GM19463 (cell line): ENCODE data around the gene PDE4A.
"Not testable (repeated sequence)": the region's sequence is repeated elsewhere in the genome, so short reads cannot be mapped to it uniquely, and the experiment has no call there.

Experiments
- ATAC-seq: cut with Tn5 transposase; IDR thresholded peaks from one replicate; pipeline ENCODE4 v1.9.1; 2021; ENCODE audit warnings: mild to moderate bottlenecking, moderate library complexity; ENCODE audit not compliant: unreplicated experiment

PDE4A gene

DNA sequence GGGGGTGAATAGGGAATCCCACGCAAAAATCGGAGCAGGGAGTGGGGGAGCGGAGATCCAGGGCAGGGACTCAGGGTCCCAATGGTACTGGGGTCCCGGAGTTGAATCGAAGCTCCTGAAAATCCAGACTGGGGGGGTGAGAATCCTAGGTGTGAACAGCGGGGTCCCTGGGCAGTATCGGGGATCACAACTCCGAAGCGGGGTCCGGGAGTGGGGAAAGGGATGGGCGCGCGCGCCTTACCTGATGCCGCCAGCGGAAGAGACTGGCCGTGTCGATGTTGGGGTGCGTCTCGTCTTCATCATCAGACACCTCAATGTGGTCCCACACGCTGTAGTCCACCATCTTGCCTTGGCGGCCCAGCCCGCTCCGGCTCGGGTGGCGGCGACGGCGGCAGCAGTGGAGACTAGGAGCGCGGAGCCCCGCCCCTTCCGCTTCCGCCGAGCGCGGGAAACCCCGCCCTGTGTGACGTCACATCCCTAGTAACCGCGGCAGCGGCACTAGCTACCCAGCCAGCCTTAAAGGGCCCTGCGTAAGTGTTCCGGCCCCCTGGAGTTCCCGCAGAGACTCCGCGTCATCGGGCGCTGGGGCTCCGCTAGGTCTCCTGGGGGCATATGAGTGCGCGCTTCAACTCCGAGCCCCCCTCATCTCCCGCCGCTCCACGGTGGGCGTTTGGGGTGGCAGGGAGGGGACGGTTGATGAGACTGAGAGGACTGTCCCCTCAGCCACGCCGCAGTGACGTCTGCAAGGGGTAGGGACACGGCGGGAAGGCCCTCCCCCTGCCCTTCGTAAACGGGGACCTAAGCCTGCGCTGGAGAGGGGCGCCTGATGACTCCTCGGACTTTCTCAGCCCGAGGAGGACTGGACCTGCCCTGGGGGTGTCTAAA is 17.0 kb upstream of the PDE4A start, which contains the start of gene CDC37:
Gene CDC37 (minus strand): TSS at position 406 of the 885 bp plus-strand sequence. CDS start 63 bp downstream, at position 343.
- peak; percentile 90 for ATAC-seq

DNA sequence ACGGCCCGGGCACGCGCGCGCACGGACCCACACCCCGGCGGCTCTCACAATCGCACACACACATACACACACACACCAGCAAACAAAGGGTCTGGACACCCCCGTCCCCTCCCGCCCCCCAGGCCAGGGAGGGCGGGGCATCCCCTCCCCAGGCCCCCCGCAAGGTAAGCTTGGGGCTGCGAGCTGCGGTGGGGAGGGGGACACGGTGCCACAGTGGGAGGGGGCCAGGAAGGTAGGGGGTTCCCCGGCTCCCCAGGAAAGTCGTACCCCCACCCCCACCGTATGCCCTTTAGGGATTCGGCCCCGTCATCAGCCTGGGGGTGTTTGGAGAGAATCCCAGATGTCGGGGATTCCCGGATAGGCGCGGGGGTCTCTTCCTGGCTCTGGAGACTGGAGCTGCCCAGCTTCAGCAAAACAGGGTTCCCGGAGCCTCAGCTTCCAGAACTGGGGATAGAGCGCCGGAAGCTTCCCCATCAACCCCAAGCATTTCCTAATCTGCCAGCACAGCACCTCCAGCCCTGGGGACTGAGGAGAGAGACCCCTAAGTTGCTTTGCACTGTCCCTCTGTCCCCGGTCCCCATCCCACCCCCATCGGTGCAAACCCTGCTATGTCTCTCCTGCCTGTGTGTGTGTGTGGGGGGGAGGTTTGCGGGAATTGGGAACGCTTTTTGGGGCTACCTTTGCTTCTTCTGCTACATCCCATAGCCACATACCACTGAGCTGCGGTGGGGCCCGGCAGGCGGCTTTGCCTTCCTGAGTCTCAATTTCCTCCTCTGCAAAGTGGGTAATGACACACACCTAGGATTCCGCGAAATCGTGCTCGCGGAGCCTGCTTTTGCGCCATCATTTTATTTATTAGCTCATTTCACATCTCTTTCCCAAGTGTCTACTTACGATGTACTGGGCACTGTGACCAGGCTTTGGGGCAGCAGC is 15.2 kb upstream of the PDE4A start:
- ATAC-seq = no peak

DNA sequence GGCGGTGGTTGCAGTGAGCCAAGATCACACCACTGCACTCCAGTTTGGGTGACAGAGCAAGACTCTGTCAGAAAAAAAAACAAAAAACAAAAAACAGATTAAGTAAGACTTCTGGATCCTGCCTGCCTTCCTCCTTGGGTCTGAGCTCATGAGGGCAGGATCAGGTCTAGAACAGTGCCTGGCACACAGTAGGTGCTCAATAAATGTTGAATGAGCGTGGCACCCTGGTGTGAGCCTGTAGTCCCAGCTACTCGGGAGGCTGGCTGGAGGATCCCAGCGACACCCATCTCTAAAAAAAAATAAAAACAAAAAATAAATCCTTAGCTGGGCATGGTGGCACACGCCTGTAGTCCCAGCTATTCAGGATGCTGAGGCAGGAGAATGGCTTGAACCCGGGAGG is 14.1 kb upstream of the PDE4A start:
- ATAC-seq = no peak

DNA sequence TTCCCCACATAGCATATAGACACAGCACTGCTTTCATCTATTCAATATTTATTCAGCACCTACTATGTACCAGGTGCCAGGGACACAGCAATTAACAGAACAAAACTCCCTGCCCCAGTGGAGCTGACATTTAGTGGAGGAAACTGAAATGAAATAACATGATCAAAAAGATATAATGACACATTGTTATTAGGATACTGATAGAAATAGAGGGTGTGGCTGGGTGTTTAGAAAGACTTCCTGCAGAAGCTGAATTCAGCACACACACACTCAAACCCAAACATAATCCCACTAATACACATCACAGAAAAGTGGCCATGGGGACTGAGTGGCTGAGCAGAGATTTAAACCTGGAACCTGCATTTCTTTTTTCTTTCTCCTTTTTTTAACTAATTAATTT is 13.2 kb upstream of the PDE4A start:
- no peak for ATAC-seq

DNA sequence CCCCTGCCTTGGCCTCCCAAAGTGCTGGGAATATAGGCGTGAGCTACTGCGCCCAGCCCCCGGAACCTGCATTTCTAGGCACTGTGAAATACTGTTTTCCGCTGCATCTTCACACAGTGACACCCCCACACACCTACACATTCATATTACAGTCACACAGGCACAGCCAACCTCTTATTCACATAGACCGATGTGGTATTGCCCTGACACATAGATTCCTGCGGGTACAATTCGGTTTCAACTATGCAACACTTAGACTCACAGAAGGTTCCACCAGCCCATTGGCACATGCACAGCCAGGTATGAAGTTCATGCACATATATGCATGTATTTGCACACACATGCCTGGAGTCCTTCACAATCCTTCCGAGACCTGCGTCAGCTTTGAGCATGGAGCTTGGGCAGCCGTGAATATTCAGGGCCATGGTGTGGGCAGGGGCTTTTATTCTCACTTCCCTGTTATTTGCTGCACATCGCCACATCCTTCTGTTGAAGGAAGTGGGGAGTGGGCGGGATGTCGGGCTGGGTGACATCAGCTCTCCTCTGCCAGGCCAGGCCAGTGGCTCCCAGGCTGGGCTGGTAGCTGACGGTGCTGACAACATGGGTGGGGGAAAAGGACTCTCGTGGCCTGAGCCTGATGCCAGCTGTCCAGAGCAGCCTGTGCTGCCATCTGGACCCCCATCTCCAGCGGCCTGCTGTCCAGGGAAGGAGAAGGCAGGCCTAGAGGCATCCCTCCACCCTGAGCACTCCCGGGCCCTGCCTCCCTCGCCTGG is 11.6 kb upstream of the PDE4A start:
- ATAC-seq = no peak

DNA sequence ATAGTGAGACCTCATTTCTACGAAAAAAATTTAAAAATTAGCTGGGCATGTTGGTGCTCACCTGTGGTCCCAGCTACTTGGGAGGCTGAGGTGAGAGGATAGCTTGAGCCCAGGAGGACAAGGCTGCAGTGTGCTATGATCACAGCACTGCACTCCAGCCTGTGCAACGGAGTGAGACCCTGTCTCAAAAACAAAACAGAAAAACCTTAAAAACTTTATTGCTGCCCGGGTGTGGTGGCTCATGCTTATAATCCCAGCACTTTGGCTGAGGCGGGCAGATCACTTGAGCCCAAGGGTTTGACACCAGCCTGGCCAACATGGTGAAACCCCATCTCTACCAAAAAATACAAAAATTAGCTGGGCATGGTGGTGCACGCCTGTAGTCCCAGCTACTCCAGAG is 9.1 kb upstream of the PDE4A start:
- ATAC-seq = not testable (repeated sequence)

DNA sequence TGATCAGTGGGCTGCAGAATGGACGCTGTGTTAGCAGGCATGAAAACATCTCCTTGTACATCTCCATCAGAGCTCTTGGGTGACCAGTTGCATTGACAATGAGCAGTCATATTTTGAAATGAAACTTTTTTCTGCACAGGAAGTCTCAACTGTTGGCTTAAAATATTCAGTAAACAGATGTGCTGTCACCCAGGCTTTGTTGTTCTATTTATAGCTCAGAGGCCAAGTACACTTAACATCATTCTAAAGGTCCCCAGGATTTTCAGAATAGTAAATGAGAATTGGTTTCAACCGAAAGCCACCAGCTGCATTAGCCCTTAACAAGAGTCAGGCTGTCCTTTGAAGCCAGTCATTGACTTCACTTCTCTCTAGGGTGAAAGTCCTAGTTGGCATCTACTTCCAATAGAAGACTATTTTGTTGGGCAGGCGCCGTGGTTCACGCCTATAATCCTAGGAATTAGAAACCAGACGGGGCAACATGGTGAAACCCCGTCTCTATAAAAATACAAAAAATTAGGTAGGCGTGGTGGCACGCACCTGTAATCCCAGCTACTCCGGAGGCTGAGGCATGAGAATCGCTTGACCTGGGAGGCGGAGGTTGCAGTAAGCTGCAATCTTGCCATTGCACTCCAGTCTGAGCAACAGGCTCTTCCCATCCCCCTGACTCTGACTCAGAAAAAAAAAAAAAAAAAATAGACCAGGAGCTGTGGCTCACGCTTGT is 7.9 kb upstream of the PDE4A start:
- peak; percentile 57 for ATAC-seq

DNA sequence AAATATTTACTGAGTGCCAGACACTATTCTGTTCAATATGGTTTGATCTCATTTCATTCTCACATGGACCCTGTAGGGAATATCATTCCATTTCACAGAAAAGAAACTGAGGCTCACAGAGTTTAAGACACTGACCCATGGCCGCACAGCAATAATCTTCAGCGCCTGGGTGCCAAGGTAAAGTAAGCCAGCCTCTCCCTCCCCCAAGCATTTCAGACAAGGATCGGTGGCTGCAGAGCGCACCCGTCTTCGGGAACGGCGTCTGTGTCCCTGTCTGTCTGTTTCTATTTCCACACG is 4.3 kb upstream of the PDE4A start:
- ATAC-seq = no peak

DNA sequence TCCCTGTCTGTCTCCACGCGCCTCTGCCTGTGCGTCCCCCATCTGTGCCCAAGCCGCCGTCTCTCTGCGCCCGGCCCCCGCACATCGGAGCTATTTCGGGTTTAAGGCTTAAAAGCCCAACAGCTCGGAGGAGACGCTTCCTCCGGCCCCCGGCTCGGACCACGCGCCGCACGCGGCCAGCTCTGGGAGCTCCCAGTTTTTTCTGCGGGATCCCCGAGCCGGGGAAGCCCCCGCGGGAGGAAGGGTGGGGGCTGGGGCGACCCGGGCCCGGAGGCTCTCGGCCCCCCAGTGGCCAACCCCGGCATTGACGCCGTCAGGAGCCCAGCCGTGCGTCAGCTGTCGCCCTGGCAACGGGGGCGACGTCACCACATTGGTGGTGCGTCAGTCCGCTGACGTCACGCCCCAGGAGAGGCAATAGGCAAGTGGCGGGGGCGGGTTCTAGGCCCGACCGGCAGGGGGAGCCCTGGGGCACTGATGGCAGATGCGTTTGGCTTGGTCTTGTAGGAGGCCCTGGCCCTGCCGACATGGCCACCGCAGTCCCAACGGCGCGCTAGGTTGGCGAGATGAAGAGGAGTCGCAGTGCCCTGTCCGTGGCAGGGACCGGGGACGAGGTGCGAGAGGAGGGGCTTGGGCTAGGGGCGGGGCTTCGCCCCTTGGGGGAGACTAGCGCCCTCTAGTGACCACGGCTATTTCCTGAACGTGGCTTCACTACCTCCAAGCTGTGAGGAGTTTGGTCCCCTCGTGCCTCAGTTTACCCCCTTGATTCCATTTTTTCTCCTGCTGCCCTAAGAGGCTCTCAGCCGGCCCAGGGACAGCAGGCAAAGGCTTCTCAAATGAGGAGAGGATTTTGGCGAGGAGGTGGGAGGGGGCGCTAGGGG is 3.7 kb upstream of the PDE4A start:
- peak; percentile 50 for ATAC-seq

DNA sequence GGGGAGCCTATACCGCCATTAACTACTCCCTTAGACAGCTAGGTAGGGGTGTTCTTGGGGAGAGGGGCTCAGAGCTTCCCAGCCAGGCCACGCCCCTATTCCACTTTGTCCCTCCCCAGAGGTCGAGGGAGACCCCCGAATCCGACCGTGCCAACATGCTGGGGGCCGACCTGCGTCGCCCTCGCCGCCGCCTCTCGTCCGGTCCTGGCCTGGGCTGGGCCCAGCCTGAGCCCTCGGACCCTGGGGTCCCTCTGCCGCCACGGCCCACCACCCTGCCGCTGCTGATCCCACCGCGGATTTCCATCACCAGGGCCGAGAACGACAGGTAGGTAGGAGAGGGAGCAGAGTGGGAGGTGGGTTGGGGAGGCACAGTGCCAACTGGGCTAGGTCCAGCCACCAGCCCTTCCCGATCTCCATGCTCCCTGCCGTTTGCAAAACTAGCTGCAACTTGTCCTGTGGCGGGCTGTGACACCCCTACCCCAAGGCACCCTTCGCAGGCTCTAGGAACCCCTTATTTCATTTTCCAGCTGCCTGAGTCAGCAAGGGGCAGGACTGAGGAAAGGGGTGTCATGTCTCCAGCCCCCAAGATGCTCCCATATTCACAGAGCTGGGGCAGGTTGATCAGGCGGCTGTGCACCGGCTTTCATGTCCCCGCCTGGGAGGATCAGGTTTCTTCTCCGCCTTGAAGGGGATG is 2.6 kb upstream of the PDE4A start:
- ATAC-seq = no peak

DNA sequence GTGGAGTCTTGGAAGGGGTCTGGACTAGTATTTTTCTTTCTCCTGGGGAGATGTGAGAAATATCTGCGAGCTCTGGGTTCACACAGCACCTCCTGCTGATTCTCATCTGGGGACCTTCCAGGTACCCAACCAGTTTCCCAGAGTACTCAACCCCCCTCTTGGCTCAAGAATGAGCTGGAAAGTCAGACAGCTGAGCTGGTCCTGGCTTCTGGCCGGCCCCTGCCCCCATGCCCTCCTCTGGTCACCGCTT is 2.2 kb upstream of the PDE4A start:
- ATAC-seq = no peak

DNA sequence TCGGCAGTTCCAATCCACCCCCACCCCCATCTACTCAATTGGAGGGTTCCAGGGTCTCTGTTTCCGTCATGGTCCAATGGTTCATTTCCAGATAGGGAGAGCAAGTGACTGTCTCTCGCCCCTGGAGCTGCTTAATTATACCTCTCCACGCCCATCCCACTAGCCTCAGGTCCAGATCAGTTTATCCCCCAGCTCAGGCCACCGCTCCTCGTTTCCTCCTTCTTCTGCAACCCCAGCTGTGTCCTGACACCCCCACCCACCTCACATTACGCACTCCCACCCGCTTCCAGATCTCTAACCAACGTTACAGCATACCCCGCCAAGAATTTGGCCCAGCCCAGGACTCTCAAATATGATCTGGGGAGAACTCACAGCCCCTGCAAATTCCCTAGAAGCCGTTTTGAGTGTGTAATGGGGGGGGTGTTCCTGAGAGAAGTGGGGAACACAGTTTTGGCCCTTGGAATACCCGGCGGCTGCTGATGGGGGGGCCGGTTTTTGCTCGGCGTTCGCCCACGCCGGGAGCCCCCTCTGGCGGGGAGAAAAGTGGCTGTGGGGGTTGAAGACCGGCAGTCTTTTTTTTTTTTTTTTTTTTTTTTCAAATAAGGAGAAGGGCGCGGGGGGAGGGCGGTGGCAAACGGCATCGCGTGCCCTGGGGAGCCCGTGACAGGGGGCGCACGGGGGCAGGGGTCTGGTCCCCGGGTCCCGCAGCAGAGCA is 1.7 kb upstream of the PDE4A start:
- ATAC-seq = no peak

DNA sequence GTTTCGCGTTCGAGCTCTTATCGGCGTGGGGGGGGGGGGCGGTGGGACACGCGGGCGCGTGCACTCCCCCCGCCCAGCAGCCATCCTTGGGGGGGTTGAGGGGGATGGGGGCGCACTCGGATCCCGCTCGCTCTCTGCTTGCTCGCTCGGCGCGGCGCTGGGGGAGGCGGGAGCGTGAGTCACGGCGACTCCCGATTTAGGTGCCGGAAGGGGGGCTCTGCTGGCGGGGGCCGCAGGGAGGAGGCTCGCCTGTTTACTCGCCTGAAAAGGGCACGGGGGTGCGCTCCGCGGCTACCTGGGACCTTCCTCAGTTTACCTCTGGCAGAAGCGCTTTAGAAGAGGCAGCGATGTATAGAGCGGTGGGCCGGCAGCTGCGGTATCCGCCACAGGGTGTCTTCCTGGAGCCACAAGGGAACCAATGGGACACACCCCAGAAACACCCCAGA is 1.1 kb upstream of the PDE4A start:
- ATAC-seq = no peak

DNA sequence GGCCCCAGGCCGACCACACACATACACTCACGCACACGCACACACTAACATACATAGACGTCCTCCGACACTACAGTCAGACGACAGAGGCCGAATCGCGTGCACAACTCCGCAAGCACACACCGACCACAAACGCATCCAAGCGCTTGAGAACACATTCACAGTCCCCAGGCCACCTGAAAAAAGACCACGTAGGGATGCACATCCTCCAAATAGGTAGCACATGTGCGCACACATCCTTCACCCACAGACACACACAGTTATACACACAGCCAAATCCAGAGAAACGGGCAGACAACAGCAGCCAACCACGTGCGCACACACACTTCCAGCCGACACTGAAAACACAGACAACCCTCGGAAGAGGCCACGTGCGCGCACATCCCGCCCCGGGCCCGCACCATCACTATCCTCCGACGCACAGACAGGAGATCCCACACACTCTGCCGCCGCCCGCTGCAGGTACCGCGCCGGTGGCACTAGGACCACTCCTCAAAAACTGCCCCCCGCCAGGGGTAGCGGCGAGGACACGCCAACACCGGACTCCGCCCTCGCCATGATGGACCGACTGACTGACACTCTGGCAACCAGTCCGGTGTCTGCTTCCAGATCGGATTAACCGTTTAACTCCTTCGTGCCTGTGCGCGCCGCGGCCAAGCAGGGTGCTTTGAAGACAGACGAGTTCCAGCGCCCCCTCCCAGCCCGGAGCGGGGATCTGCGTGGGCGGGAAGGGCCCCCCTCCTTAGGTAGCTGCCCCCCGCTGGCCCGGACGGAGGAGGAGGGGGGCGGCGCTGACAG is 493 bp upstream of the PDE4A start:
- ATAC-seq = no peak

DNA sequence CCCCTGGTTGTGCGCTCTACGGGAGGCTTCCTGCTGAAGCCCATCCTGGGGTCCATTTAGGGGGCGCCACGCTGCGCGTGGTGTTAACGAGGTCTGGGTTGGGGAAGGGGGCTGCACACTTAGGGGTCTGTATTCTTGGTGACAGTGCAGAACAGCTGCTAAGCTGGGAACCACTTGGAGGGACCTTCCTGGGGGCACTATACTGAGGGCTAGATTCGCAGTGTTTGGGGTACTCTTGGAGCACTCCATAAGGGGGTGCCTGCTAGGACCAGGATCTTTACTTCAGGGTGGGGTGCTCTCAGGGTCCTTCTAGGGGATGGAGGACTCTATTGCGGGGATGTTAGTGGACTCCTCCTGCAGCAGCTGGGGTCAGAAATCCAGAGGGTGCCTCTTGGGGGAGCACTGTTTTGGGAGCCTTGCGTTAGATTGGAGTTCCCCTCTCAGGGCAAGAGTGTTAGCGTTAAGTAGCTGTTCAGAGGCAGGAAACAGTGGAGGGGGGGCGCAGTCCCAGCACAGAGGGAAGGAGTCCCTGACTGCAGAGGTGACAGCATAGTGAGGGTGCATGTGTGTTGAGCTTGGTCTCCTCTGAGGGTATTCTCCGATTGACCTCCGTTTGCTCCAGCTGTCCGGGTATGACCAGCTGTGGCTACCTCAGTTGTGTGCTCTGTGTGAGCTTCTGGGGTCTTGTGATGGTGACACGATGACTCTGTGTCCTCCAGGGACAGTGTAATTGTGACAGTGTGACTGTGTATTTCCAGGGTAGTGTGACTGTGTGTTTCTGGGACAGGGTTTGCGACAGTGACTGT is 1.1 kb downstream of the PDE4A start:
- ATAC-seq = no peak

DNA sequence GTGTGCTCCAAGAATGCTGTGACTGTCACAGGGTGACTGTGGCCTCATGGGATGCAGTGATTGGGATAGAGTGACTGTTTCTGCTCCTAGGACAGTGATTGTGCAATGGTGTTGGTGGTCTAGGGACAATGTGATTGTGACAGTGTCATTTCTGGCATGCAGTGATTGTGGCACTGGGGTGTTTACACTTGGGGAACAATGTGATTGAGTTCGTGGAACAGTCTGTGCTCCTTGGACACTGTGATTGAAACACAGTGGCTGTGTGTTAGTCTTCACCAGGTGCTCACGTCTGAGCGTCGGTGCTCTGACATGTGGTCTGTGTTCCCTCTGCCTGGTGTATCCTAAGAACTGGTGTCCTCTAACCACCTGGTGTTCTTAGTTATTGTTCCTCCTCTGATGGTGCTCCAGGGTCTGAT is 1.7 kb downstream of the PDE4A start:
- no peak for ATAC-seq

DNA sequence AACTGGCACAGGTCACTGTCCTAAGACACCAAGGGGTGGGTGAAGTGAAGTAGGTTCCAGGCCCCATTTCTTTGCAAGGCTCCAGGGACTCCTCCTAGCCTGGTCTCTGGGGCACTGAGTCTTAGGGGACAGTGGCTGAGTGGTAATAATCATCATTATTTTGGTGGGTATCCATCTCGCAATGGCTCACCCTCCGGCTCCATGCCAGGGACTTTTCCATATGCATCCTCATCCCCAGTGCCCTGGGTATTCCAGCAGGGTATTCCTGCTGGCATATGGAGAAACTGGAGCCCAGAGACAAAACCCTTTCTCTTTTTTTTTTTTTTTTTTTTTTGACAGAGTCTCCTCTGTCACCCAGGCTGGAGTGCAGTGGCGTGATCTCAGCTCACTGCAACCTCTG is 2.5 kb downstream of the PDE4A start:
- no peak for ATAC-seq
